ENCODE measurements around the gene ZNF304. TPM values are rescaled to one million over a fixed set of nuclear protein-coding genes. Genes with fewer than 3 reads are reported as not detected.

Gene ZNF304
- total and polyA plus RNA-seq, 3 experiments from 2014 or later, result 3.2 to 10.3 (median 9.4) TPM

DNA sequence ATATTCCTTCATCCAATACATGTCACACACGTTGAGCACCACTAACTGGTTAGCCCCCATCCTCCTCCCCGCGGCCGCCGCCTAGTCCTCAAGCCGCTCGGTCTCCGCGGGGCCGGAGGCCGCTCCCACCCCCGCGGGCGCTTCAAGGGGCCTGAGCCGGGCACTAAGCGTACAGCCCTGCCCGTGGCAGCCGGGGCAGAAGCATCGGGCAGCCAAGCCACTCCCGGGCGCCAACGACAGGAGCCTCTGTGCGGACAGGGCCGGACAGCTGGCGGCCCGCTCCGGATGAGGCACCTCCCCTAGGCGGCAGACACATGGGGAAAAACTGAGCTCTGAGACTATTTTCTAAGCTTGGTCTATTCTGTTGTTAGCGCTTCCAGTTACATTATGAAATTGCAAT is 33.6 kb upstream of the ZNF304 start:
- CTCF ChIA-PET, result no interaction called here
- Mint-ChIP-seq H3K9me3 (peaks cover 0 to 46% (median 18%) of the 10 kb centered on the region in 5 donors), H3K4me1 (peaks cover 24 to 29% (median 29%) of the 10 kb centered on the region in 3 donors), H3K36me3 (peaks cover 0 to 46% (median 21%) of the 10 kb centered on the region in 3 donors), H3K27ac (no peak overlapping the region), H3K27me3 (peaks cover 14 to 35% of the 10 kb centered on the region in 2 donors), H3K4me3 (no peak overlapping the region)
- peaks cover 8% of the 10 kb centered on the region for H3K9me3 ChIP-seq (ENCODE audit: low read length)
- no peaks in the 10 kb centered on the region for H3K36me3 ChIP-seq (ENCODE audit: insufficient read depth, low read length)
- no peak for DNase-seq
- no peak overlapping the region for H3K4me3 ChIP-seq (ENCODE audit: low read length)
- peaks cover 22% of the 10 kb centered on the region for H3K4me1 ChIP-seq (ENCODE audit: insufficient read depth, low read length)
- H3K27ac ChIP-seq (ENCODE audit: low read depth, low read length), result no peak overlapping the region
- POLR2A ChIA-PET, result interaction anchor here (0.7 kb wide), 2 partner anchors 28 to 555 kb away, joined by 7 to 11 read pairs; no protein-coding TSS in a partner anchor
- H3K27me3 ChIP-seq (ENCODE audit: insufficient read depth, low read length, poor library complexity, severe bottlenecking), result peaks cover 8% of the 10 kb centered on the region

- H3K4me1 ChIP-seq (ENCODE audit: insufficient read depth, low read length), result peaks cover 22% of the 10 kb centered on the region
- H3K36me3 Mint-ChIP-seq, result peaks cover 11 to 63% (median 42%) of the 10 kb centered on the region in 3 donors
- H3K4me3 ChIP-seq (ENCODE audit: low read length), result peak overlapping the region; percentile 68
- peaks cover 8% of the 10 kb centered on the region for H3K27me3 ChIP-seq (ENCODE audit: insufficient read depth, low read length, poor library complexity, severe bottlenecking)
- H3K27ac Mint-ChIP-seq, result peak overlapping the region; percentile 92 to 99 (median 98)
- DNase-seq, result no peak
- peaks cover 13% of the 10 kb centered on the region for H3K36me3 ChIP-seq (ENCODE audit: insufficient read depth, low read length)
- peaks cover 31 to 45% (median 33%) of the 10 kb centered on the region in 3 donors for H3K4me1 Mint-ChIP-seq
- peak overlapping the region; percentile 91 to 99 (median 93) for H3K4me3 Mint-ChIP-seq
- H3K9me3 ChIP-seq (ENCODE audit: low read length), result peaks cover 8% of the 10 kb centered on the region
- H3K27me3 Mint-ChIP-seq, result peaks cover 14 to 29% of the 10 kb centered on the region in 2 donors
- ChIA-PET CTCF (no interaction called here), POLR2A (interaction anchor here (0.6 kb wide), 1 partner anchor 37 kb away, joined by 3 read pairs; no protein-coding TSS in a partner anchor)
- peaks cover 0 to 51% (median 22%) of the 10 kb centered on the region in 5 donors for H3K9me3 Mint-ChIP-seq
- H3K27ac ChIP-seq (ENCODE audit: low read depth, low read length), result peak overlapping the region; percentile 87
Observed at GRCh38 chr19:57319869-57320179, 31.2 kb upstream of the ZNF304 start.

DNA sequence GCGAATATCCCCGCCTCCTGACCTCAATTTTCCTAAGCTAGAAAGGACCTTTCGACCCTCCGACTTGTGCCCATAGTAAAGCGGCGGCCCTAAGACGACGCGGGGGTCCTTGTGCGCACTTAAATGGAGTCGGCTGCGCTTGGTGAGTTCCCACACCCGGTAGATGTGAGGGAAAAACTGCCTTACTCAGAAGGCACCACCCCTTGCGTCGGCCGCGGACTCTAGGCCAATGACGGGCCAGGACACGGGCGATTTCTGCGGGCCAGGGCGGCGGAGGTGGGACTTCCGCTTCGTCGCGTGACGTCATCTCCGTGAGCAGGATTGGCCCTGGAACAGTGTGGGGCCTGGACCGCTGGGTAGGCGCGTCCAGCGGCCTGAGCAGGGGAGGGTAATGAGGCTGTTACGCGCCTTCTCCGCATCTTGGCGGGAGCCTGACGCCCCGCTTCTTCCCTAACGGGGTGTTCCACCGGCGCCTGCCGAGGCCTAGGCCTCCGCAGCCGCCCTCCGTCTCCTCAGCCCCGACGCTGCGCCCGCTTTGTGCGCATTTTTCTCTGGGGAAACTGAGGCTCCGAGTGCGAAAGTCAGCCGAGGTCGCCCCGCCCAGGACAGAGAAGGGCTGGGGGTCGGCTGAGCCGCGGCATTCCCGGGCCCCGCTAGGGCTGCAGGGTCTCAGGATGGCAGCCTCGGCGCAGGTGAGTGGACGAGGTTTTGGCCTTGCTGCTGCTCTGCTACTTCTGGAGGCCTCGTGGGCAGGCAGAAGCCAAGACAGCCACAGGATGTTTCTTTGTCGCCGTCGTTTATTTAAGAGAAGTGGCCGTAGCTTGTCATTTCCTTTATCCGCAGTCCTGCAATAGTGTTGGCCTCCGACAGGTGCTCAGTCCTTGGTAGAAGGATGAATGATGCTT is 30.6 kb upstream of the ZNF304 start, which contains the start of gene ZNF543:
ZNF543 (plus strand) TSS at position 293 of the 905 bp plus-strand sequence; CDS start at position 675, 382 bp downstream.
- Mint-ChIP-seq H3K27ac (peak within 1 kb of the TSS; percentile 92 to 99 (median 98)), H3K4me1 (peaks cover 32 to 45% (median 33%) of the 10 kb centered on the region in 3 donors), H3K27me3 (peaks cover 11 to 23% of the 10 kb centered on the region in 2 donors), H3K9me3 (peaks cover 0 to 51% (median 26%) of the 10 kb centered on the region in 5 donors), H3K36me3 (peaks cover 13 to 63% (median 48%) of the 10 kb centered on the region in 3 donors), H3K4me3 (peak within 1 kb of the TSS; percentile 91 to 99 (median 93))
- Histone ChIP-seq H3K27ac (ENCODE audit: low read depth, low read length) (peak within 1 kb of the TSS; percentile 87), H3K4me1 (ENCODE audit: insufficient read depth, low read length) (peaks cover 22% of the 10 kb centered on the region), H3K36me3 (ENCODE audit: insufficient read depth, low read length) (peaks cover 19% of the 10 kb centered on the region), H3K9me3 (ENCODE audit: low read length) (peaks cover 13% of the 10 kb centered on the region), H3K4me3 (ENCODE audit: low read length) (peak within 1 kb of the TSS; percentile 68), H3K27me3 (ENCODE audit: insufficient read depth, low read length, poor library complexity, severe bottlenecking) (peaks cover 8% of the 10 kb centered on the region)
- DNase-seq, result peak; percentile 83 to 95 (median 88)
- POLR2A ChIA-PET, result interaction anchor here (0.6 kb wide), 1 partner anchor 37 kb away, joined by 3 read pairs; no protein-coding TSS in a partner anchor
- CTCF ChIA-PET, result no interaction called here

- DNase-seq, result no peak
- peaks cover 11 to 16% of the 10 kb centered on the region in 2 donors for H3K27me3 Mint-ChIP-seq
- peaks cover 32 to 45% (median 33%) of the 10 kb centered on the region in 3 donors for H3K4me1 Mint-ChIP-seq
- H3K9me3 Mint-ChIP-seq, result peaks cover 0 to 53% (median 30%) of the 10 kb centered on the region in 5 donors
- H3K27me3 ChIP-seq (ENCODE audit: insufficient read depth, low read length, poor library complexity, severe bottlenecking), result peaks cover 8% of the 10 kb centered on the region
- peaks cover 22% of the 10 kb centered on the region for H3K4me1 ChIP-seq (ENCODE audit: insufficient read depth, low read length)
- H3K36me3 Mint-ChIP-seq, result peaks cover 17 to 63% (median 55%) of the 10 kb centered on the region in 3 donors
- ChIA-PET CTCF (no interaction called here), POLR2A (no interaction called here)
- H3K4me3 Mint-ChIP-seq, result peak overlapping the region; percentile 91 to 99 (median 93)
- H3K27ac Mint-ChIP-seq, result peak overlapping the region; percentile 92 to 99 (median 98)
- H3K9me3 ChIP-seq (ENCODE audit: low read length), result peaks cover 14% of the 10 kb centered on the region
- H3K4me3 ChIP-seq (ENCODE audit: low read length), result peak overlapping the region; percentile 68
- H3K36me3 ChIP-seq (ENCODE audit: insufficient read depth, low read length), result peaks cover 24% of the 10 kb centered on the region
- H3K27ac ChIP-seq (ENCODE audit: low read depth, low read length), result peak overlapping the region; percentile 87
Observed at GRCh38 chr19:57321116-57321515, 30.0 kb upstream of the ZNF304 start.

DNA sequence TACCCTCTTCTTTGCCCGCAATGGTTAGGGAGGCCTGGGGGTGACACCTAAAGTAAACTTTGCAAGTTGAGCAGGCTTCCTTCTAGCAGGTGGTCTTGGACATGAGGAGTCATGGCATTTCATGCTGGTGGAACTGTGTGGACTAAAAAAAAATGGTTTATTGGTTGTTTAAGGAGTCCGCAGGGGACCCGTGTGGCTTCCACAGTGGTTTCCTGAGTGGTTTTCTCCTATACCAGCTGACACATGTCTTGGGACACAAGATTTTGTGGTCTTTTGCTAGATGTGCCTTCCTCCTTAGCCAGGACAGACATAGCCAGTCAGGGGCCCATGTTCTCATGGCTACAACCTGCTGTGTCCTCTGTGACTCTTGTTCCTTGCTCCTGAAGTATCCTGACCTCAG is 29.3 kb upstream of the ZNF304 start:
- Mint-ChIP-seq H3K4me3 (peak overlapping the region; percentile 52 to 99 (median 93)), H3K36me3 (peaks cover 20 to 64% (median 60%) of the 10 kb centered on the region in 3 donors), H3K4me1 (peaks cover 32 to 45% (median 33%) of the 10 kb centered on the region in 3 donors), H3K27me3 (peaks cover 11% of the 10 kb centered on the region in 2 donors), H3K9me3 (peaks cover 0 to 56% (median 33%) of the 10 kb centered on the region in 5 donors), H3K27ac (peak overlapping the region in 6 of 8 donors; percentile 46 to 92 (median 62))
- ChIA-PET POLR2A (interaction anchor here (0.7 kb wide), 1 partner anchor 608 kb away, joined by 6 read pairs; no protein-coding TSS in a partner anchor), CTCF (no interaction called here)
- Histone ChIP-seq H3K36me3 (ENCODE audit: insufficient read depth, low read length) (peaks cover 30% of the 10 kb centered on the region), H3K4me3 (ENCODE audit: low read length) (peak overlapping the region; percentile 68), H3K27ac (ENCODE audit: low read depth, low read length) (no peak overlapping the region), H3K4me1 (ENCODE audit: insufficient read depth, low read length) (peaks cover 22% of the 10 kb centered on the region), H3K9me3 (ENCODE audit: low read length) (peaks cover 14% of the 10 kb centered on the region), H3K27me3 (ENCODE audit: insufficient read depth, low read length, poor library complexity, severe bottlenecking) (peaks cover 8% of the 10 kb centered on the region)
- no peak for DNase-seq

- Histone ChIP-seq H3K27me3 (ENCODE audit: insufficient read depth, low read length, poor library complexity, severe bottlenecking) (no peaks in the 10 kb centered on the region), H3K36me3 (ENCODE audit: insufficient read depth, low read length) (peaks cover 50% of the 10 kb centered on the region), H3K27ac (ENCODE audit: low read depth, low read length) (no peak overlapping the region), H3K4me3 (ENCODE audit: low read length) (no peak overlapping the region), H3K4me1 (ENCODE audit: insufficient read depth, low read length) (peaks cover 16% of the 10 kb centered on the region), H3K9me3 (ENCODE audit: low read length) (peaks cover 31% of the 10 kb centered on the region)
- peaks cover 27 to 39% (median 28%) of the 10 kb centered on the region in 3 donors for H3K4me1 Mint-ChIP-seq
- no peak overlapping the region for H3K27ac Mint-ChIP-seq
- DNase-seq, result no peak
- peaks cover 10 to 82% (median 56%) of the 10 kb centered on the region in 5 donors for H3K9me3 Mint-ChIP-seq
- H3K4me3 Mint-ChIP-seq, result peak overlapping the region in 1 of 7 donors; percentile 20
- CTCF ChIA-PET, result no interaction called here
- peaks cover 39 to 87% (median 86%) of the 10 kb centered on the region in 3 donors for H3K36me3 Mint-ChIP-seq
- POLR2A ChIA-PET, result no interaction called here
- no peaks in the 10 kb centered on the region for H3K27me3 Mint-ChIP-seq
Observed at GRCh38 chr19:57324992-57325391, 26.1 kb upstream of the ZNF304 start.

DNA sequence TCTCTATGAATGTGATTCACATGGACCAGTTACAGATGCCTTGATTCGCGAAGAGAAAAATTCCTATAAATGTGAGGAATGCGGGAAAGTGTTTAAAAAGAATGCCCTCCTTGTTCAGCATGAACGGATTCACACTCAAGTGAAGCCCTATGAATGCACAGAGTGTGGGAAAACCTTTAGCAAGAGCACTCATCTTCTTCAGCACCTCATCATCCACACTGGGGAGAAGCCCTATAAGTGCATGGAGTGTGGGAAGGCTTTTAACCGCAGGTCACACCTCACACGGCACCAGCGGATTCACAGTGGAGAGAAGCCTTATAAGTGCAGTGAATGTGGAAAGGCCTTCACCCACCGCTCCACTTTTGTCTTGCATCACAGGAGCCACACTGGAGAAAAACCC is 23.1 kb upstream of the ZNF304 start:
- Mint-ChIP-seq H3K27ac (no peak overlapping the region), H3K36me3 (peaks cover 39 to 74% (median 71%) of the 10 kb centered on the region in 3 donors), H3K4me3 (no peak overlapping the region), H3K9me3 (peaks cover 10 to 88% (median 76%) of the 10 kb centered on the region in 5 donors), H3K27me3 (no peaks in the 10 kb centered on the region), H3K4me1 (peaks cover 0 to 12% (median 4%) of the 10 kb centered on the region in 3 donors)
- Histone ChIP-seq H3K36me3 (ENCODE audit: insufficient read depth, low read length) (peaks cover 50% of the 10 kb centered on the region), H3K4me3 (ENCODE audit: low read length) (no peak overlapping the region), H3K9me3 (ENCODE audit: low read length) (peaks cover 27% of the 10 kb centered on the region), H3K27me3 (ENCODE audit: insufficient read depth, low read length, poor library complexity, severe bottlenecking) (no peaks in the 10 kb centered on the region), H3K4me1 (ENCODE audit: insufficient read depth, low read length) (no peaks in the 10 kb centered on the region), H3K27ac (ENCODE audit: low read depth, low read length) (no peak overlapping the region)
- CTCF ChIA-PET, result no interaction called here
- POLR2A ChIA-PET, result no interaction called here
- no peak for DNase-seq

- H3K27me3 Mint-ChIP-seq, result no peaks in the 10 kb centered on the region
- Histone ChIP-seq H3K9me3 (ENCODE audit: low read length) (peaks cover 12% of the 10 kb centered on the region), H3K4me3 (ENCODE audit: low read length) (no peak overlapping the region), H3K4me1 (ENCODE audit: insufficient read depth, low read length) (no peaks in the 10 kb centered on the region), H3K27ac (ENCODE audit: low read depth, low read length) (no peak overlapping the region), H3K27me3 (ENCODE audit: insufficient read depth, low read length, poor library complexity, severe bottlenecking) (no peaks in the 10 kb centered on the region), H3K36me3 (ENCODE audit: insufficient read depth, low read length) (no peaks in the 10 kb centered on the region)
- POLR2A ChIA-PET, result no interaction called here
- CTCF ChIA-PET, result no interaction called here
- H3K9me3 Mint-ChIP-seq, result peaks cover 0 to 77% (median 52%) of the 10 kb centered on the region in 5 donors
- H3K4me3 Mint-ChIP-seq, result no peak overlapping the region
- no peak for DNase-seq
- peaks cover 7 to 44% (median 20%) of the 10 kb centered on the region in 3 donors for H3K36me3 Mint-ChIP-seq
- H3K4me1 Mint-ChIP-seq, result no peaks in the 10 kb centered on the region
- H3K27ac Mint-ChIP-seq, result no peak overlapping the region
Observed at GRCh38 chr19:57334191-57334590, 16.9 kb upstream of the ZNF304 start.
